Measurements from ENCODE around the gene ZBTB3.
"Not testable (repeated sequence)": the region's sequence is repeated elsewhere in the genome, so short reads cannot be mapped to it uniquely, and the experiment has no call there.

The ZBTB3 gene

GRCh38 chr11:62753736-62754603, at the start of gene ZBTB3:
Gene ZBTB3, minus strand, starts transcription at chr11:62754160. Its CDS starts 496 bp downstream, at chr11:62753664.
- peak; percentile 98 for DNase-seq (ENCODE audit: low spot score)

DNA sequence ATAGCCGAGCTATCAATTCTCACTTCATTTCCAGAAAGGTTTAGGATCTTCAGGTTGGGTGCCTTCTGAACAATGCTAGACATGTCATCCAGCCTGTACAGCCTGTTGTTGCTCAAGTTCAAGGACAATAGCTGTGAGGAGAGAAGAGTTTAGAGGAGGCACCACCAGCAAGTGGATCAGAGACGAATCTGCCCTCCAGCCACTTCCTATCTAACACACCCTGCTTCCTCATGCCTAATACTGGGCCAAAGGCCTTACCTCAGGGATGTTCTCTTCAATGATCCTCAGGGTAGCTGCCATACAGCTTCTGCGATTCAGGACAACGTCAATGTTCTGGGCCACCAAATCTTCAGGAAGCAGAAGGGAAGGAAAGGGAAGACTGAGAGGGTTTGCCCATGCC, 47.1 kb upstream of the ZBTB3 start:
- DNase-seq (ENCODE audit: low spot score), result no peak

DNA sequence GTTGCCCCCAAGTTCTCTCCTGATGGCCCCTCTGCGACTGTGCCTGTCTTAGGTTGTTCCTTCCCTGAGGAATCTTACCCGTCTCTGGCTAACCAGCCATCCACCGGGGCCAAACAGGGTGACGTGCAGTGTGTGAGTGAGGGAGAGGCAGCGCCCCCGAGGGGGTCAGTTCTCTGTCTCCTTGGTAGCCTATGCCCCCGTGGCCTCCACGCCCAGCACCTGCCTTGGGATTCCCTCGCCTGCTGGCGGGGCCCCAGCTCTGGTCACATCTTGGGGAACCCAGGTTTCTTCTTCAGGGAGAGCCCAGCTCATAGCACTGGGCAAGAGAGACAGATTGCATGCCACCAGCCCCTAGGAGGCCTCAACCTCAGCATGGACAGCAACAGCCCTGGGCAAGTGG, 45.5 kb upstream of the ZBTB3 start:
- no peak for DNase-seq (ENCODE audit: low spot score)

DNA sequence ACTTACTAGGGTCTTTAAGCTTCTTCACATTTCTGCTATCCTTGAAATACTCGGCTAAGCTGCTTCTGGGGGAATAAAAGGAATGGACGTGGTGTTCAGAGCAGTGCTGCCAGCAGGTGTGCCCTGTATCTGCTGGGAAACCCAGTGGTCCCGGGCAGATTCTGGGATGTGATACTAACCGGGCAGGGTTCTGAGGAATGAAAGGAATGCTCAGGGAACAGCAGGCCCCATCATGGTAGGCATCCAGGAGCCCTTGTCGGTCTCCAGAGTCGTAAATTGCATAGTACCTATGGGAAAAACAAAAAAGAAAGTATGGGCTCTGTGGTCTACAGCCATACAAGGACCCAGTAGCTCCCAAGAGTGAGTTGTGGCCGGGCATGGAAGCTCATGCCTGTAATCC, 42.3 kb upstream of the ZBTB3 start:
- no peak for DNase-seq (ENCODE audit: low spot score)

- DNase-seq (ENCODE audit: low spot score), result no peak
Observed at GRCh38 chr11:62794201-62794775, 40.3 kb upstream of the ZBTB3 start.

GRCh38 chr11:62792202-62792575, 38.2 kb upstream of the ZBTB3 start:
- DNase-seq (ENCODE audit: low spot score), result peak; percentile 54

GRCh38 chr11:62791501-62792201, 37.7 kb upstream of the ZBTB3 start, which contains the start of gene TMEM223:
Gene TMEM223, minus strand, starts transcription at chr11:62792006. Its CDS starts 12 bp downstream, at chr11:62791994.
- DNase-seq (ENCODE audit: low spot score), result peak; percentile 89

DNA sequence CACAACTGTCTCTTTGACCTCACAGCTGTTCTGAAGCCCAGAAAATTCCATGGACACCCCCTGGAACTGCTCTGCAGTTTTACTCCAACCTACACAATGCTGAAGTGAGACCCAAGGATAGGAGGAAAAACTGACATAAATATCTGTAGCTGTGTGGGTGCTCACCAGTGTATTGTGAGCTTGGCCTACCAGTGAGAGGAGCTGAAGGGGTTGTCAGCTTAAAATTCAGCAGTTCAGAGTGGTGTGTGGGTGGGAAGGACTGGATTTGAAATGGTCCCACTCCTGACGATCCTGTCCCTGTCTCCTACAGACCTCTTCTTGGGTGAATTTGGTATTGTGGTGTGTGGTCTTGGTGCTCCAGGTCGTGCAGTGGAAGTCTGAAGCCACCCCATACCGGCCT, 35.6 kb upstream of the ZBTB3 start:
- no peak for DNase-seq (ENCODE audit: low spot score)

DNA sequence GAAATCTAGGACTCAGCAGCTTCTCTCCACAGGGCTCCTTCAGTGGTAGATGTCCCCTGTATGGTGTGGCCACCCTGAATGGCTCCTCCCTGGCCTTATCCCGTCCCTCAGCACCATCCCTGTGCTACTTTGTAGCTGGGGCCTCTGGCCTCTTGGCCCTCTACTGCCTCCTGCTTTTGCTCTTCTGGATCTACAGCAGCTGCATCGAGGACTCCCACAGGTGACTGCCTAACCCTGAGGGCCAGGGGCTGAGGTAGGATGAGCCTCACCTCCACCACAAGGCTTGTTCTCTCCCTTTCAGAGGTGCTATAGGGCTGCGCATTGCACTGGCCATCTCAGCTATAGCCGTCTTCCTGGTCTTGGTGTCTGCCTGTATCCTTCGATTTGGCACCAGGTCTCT, 35.0 kb upstream of the ZBTB3 start:
- DNase-seq (ENCODE audit: low spot score), result no peak

- DNase-seq (ENCODE audit: low spot score), result peak; percentile 97
Observed at GRCh38 chr11:62787005-62787759, 33.2 kb upstream of the ZBTB3 start, which contains the start of gene TMEM179B. Gene TMEM179B, plus strand, starts transcription at chr11:62787402. Its CDS starts 30 bp downstream, at chr11:62787432.

GRCh38 chr11:62786318-62787004, 32.5 kb upstream of the ZBTB3 start:
- DNase-seq (ENCODE audit: low spot score), result peak; percentile 94

DNA sequence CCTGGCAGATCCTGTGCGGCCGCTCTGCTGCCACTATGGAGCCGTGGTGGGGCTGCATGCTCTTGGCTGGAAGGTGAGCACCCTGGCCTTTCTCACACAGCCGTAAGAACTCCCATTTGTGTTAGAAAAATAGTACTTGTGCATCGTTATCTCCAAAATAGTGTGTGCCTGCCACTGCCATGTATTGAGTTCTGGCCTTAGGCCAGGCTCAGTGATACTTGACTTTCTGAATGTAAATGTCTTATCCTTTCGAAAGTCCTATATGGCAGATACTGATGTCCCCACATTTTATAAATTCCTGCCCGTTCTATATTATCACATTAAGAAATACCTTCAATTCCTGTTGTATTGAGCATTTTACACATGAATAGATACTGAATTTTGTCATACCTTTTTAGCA, 28.8 kb upstream of the ZBTB3 start:
- DNase-seq (ENCODE audit: low spot score), result no peak

- no peak for DNase-seq (ENCODE audit: low spot score)
Observed at GRCh38 chr11:62778441-62778840, 24.5 kb upstream of the ZBTB3 start.

DNA sequence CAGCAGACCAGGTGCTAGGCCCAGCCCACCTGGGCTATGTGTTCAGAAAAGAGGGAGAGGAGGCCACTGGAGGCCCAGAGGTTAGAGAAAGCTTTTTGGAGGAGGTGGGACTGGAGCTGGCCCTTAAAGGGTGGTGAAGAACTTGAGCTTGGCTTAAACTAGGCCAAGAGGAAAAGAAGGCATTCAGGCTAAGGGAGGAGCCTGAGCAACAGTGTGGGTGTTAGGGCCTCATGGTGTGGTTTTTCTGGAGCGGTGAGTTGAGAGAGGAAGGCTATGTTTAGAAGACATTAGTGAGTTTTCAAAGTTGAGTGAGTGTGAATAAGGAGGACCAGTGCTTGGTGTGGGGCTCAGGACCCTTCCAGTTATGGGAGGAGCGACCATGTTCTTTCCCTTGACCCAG, 23.4 kb upstream of the ZBTB3 start:
- no peak for DNase-seq (ENCODE audit: low spot score)

GRCh38 chr11:62775646-62776045, 21.7 kb upstream of the ZBTB3 start:
- no peak for DNase-seq (ENCODE audit: low spot score)

- no peak for DNase-seq (ENCODE audit: low spot score)
Observed at GRCh38 chr11:62774407-62774806, 20.4 kb upstream of the ZBTB3 start.

- peak; percentile 99 for DNase-seq (ENCODE audit: low spot score)
Observed at GRCh38 chr11:62771144-62772021, 17.4 kb upstream of the ZBTB3 start, which contains the start of gene TAF6L. Gene TAF6L, plus strand, starts transcription at chr11:62771396. Its CDS starts 4,388 bp downstream, at chr11:62775784.

- peak; percentile 61 for DNase-seq (ENCODE audit: low spot score)
Observed at GRCh38 chr11:62770778-62771143, 16.8 kb upstream of the ZBTB3 start.

GRCh38 chr11:62760867-62761227, 6.9 kb upstream of the ZBTB3 start:
- not testable (repeated sequence) for DNase-seq (ENCODE audit: low spot score)

All from ecto neural progenitor cell (in vitro differentiated cells).